ENCODE measurements around the gene PCDHGB3. TPM values are rescaled to one million over a fixed set of nuclear protein-coding genes. Genes with fewer than 3 reads are reported as not detected.

PCDHGB3 gene
- total RNA-seq, 1 experiment from 2014 or later: 1.6 TPM

- Histone ChIP-seq H3K18ac (ENCODE audit: insufficient read length, low read depth, low read length) (no peak overlapping the region), H4K91ac (ENCODE audit: insufficient read length, low read depth, low read length) (no peak overlapping the region), H3K23me2 (ENCODE audit: insufficient read length, low read depth, low read length, poor library complexity, severe bottlenecking) (peaks cover 5% of the 10 kb centered on the region), H3K79me1 (ENCODE audit: insufficient read depth, low read depth, low read length, poor library complexity, severe bottlenecking) (no peaks in the 10 kb centered on the region), H3K9me3 (ENCODE audit: control insufficient read depth, low read depth, low read length) (peaks cover 29% of the 10 kb centered on the region), H2BK12ac (ENCODE audit: insufficient read length, low read depth, low read length) (no peak overlapping the region), H2BK120ac (ENCODE audit: low read depth, low read length, poor library complexity, severe bottlenecking) (no peak overlapping the region), H3K23ac (ENCODE audit: insufficient read length, low read depth, low read length) (no peak overlapping the region), H2BK20ac (ENCODE audit: low read depth, low read length, poor library complexity, severe bottlenecking) (no peak overlapping the region), H3K9ac (ENCODE audit: extremely low read depth, insufficient read length, low read length) (no peak overlapping the region), H3K4me2 (ENCODE audit: insufficient read depth, insufficient read length, low read length) (no peak overlapping the region), H3K4ac (ENCODE audit: low read depth, low read length) (no peak overlapping the region), H3K27ac (ENCODE audit: insufficient read length, low read depth, low read length) (no peak overlapping the region), H3T11ph (ENCODE audit: low read length) (no peak overlapping the region), H4K8ac (replicated peaks; ENCODE audit: insufficient read length, low read depth, low read length) (no peak overlapping the region), H2BK15ac (ENCODE audit: low read depth, low read length) (no peak overlapping the region), H4K20me1 (ENCODE audit: control insufficient read depth, insufficient read depth, insufficient read length) (no peaks in the 10 kb centered on the region), H2AK5ac (ENCODE audit: insufficient read length, low read length) (no peak overlapping the region), H2BK5ac (ENCODE audit: insufficient read length, low read length) (no peak overlapping the region), H3K56ac (ENCODE audit: insufficient read length, low read depth, low read length) (no peak overlapping the region), H3K27me3 (ENCODE audit: insufficient read depth, low read length) (no peaks in the 10 kb centered on the region), H2AFZ (ENCODE audit: low read length) (no peak overlapping the region), H3K79me2 (ENCODE audit: insufficient read depth, low read length) (no peaks in the 10 kb centered on the region), H3K4me1 (ENCODE audit: insufficient read depth, low read length) (no peaks in the 10 kb centered on the region), H3K14ac (ENCODE audit: insufficient read depth, low read length) (no peak overlapping the region), H4K5ac (ENCODE audit: insufficient read length, low read depth, low read length) (no peak overlapping the region)
- Mint-ChIP-seq H3K27me3 (ENCODE audit: low read depth) (peaks cover 3% of the 10 kb centered on the region), H3K9me3 (peaks cover 33 to 51% of the 10 kb centered on the region in 2 experiments), H3K4me1 (peaks cover 2 to 3% of the 10 kb centered on the region in 2 experiments), H3K27ac (no peak overlapping the region), H3K4me3 (no peak overlapping the region), H3K36me3 (ENCODE audit: insufficient read depth in 1 of 3, low read depth in 3 of 3) (peaks cover 19 to 31% (median 31%) of the 10 kb centered on the region in 3 experiments)
- no peak for DNase-seq
- TF ChIP-seq CTCF (conservative IDR thresholded peaks at IDR 0.05): no peak
- no CpG with 5 or more reads among the region's 22 CpGs for WGBS (ENCODE audit: extremely low coverage, insufficient read length, low lambda C conversion rate)
Observed at GRCh38 chr5:141403387-141403786, 33.3 kb downstream of the PCDHGB3 start.

Data from H9 (cell line).